GM13977 (cell line): Measurements from ENCODE around the gene CCDC154.

Experiments used
- DNase-seq: peaks from one replicate; pipeline ENCODE4 v3.0.0; 2012; ENCODE audit warnings: low spot score
- in situ Hi-C: fragments of 300-500 bp; cut with MboI; formaldehyde crosslinking; loops from one replicate; pipeline ENCODE4 v1.12.0; 2022; ENCODE audit warnings: low sequenced_read_pairs, low pct_unique_long_range_greater_than_20kb, mixed read lengths, inconsistent platforms; ENCODE audit not compliant: unreplicated experiment
- TF ChIP-seq, protein P1 (sequence below): IDR thresholded peaks from 2 replicates; pipeline ENCODE4 v1.5.1; 2012; ENCODE audit warnings: mild to moderate bottlenecking, control low read depth; ENCODE audit not compliant: insufficient read depth; ENCODE audit errors: extremely low read depth, missing control alignments

The CCDC154 gene, protein sequence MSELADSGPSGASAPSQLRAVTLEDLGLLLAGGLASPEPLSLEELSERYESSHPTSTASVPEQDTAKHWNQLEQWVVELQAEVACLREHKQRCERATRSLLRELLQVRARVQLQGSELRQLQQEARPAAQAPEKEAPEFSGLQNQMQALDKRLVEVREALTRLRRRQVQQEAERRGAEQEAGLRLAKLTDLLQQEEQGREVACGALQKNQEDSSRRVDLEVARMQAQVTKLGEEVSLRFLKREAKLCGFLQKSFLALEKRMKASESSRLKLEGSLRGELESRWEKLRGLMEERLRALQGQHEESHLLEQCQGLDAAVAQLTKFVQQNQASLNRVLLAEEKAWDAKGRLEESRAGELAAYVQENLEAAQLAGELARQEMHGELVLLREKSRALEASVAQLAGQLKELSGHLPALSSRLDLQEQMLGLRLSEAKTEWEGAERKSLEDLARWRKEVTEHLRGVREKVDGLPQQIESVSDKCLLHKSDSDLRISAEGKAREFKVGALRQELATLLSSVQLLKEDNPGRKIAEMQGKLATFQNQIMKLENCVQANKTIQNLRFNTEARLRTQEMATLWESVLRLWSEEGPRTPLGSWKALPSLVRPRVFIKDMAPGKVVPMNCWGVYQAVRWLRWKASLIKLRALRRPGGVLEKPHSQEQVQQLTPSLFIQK

DNA sequence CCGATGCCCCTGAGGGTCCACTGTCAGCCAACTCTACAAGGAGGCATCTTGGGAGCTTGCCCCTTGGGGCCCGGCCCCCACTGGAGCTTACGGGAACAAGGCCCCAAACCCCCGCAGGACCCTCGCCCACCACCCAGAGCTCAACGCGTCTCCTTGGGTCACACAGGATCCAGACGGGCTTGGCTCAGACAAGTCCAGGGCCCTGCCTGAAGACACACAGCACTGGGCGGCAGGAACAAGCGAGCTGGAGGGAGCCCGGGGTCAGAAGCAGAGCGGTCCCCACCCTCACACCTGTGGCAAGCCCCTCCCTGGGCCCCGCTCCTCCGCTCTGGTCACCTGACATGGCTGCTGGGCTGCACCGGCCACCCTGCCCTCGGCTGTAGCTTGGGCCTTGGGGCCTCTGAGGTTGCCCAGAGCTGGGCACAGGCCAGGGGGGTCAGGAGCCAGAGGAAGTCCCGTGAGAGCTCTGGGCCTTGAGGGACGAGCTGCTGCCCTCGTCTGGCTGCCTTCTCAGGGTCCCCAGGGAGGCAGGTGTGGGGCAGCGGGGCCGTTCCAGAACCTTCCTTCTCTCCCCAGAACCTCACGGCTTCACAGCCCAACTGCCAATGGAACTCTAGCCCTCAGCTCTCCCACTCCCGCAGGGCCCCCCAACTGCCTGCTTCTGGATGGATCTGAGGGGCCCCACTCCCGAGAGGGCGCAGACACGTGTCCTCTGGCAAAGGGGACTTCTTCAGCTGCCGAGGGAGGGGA is at the start of gene CCDC154:
Gene CCDC154 (minus strand): TSS at position 577 of the 750 bp plus-strand sequence. CDS start 234 bp downstream, at position 343.
- no peak for DNase-seq
- in situ Hi-C loops = no loop called here
- TF ChIP-seq, protein P1, sequence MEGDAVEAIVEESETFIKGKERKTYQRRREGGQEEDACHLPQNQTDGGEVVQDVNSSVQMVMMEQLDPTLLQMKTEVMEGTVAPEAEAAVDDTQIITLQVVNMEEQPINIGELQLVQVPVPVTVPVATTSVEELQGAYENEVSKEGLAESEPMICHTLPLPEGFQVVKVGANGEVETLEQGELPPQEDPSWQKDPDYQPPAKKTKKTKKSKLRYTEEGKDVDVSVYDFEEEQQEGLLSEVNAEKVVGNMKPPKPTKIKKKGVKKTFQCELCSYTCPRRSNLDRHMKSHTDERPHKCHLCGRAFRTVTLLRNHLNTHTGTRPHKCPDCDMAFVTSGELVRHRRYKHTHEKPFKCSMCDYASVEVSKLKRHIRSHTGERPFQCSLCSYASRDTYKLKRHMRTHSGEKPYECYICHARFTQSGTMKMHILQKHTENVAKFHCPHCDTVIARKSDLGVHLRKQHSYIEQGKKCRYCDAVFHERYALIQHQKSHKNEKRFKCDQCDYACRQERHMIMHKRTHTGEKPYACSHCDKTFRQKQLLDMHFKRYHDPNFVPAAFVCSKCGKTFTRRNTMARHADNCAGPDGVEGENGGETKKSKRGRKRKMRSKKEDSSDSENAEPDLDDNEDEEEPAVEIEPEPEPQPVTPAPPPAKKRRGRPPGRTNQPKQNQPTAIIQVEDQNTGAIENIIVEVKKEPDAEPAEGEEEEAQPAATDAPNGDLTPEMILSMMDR = no peak

DNA sequence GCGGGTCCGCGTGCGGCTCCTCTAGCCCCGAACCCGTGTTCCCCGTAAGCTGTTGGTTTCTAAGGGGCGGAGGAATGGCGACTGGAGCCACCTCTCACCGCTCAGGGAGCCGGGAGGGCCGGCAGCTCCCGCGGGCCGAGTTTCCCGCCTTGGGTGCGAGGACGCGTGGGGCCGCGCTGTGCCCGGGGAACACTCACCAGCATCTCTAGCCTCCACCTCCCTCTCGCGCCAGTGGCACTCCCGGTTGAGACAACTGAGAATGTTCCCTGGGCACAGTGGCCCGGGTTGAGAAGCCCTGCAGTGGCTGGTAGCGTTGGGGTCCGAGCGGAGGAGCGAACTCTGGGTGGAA is 49.4 kb upstream of the CCDC154 start:
- DNase-seq = no peak
- in situ Hi-C loops = no loop called here
- TF ChIP-seq, protein P1 = no peak

DNA sequence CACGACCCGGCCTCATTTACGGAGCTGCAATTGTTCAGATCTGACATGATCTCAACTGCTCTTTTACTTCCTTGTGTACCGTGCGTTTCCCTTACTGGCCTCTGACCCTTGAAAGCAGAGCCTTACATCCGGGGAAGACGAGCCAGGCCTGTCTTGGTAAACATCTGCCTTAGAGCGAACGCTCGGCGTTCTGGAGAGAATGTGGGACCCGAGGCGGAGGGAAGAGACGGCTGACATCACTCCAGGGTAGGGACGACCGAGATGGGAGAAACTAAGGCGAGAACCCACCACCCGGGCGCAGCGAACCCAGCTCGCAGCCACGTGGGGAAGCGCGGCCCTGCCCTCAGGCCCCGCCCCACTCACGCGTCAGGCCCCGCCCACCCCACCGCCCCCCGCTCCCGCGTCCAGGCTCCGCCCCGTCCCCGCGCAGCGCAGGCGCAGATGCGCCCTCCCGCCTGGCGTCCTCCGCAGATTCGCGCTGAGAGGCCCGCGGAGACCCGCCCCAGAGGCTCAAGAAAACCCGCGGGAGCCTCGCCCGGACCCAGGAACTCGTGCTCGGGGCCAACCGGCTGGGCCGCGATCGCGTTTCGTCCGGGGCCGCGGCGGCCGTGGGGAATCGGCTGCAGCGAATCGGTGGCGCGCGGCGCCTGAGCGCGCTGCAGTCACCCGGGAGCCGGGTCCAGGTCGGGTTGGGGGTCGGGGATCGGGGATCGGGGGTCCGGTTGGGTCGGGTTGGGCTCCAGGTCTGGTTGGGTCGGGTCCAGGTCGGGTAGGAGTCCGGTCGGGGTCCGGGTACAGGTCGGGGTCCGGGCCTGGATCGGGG is 48.8 kb upstream of the CCDC154 start, which contains the start of gene TELO2:
Gene TELO2 (plus strand): TSS at position 438 of the 823 bp plus-strand sequence. CDS start 922 bp downstream, outside the sequence.
- in situ Hi-C loops = no loop called here
- peak; percentile 99 for DNase-seq
- TF ChIP-seq, protein P1 = no peak

DNA sequence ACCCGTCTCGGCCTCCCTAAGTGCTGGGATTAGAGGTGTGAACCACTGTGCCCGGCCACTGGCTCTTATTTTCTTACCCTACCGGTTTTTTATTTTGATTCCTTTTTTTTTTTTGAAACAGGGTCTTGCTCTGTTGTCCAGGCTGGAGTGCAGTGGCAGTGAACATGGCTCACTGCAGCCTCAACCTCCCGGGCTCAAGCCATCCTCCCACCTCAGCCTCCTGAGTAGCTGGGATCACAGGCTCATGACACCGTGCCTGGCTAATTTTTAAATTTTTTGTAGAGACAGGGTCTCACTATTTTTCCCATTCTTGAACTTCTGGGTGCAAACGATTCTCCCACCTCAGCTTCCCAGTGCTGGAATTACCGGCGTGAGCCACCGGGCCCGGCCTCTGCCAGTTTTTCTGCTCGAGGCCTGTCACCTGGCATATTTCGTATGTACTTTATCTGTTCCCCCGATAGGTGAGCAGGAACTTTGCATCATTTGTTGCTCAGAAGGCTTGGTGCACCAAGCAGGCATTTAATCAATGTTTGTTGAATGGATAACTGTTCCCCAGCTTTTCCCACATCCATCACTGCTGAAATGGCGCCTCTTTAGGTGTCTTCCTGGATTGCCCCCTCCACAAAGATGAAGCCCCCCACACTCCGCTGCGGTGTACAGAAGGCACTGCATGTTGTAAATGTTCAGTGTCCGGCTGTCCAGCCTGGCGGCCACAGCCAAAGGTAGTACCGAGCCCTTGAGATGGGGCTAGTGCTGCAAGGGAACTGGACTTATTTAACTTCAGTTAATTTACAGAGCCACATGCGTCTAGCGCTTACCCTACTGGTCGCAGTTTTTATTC is 47.9 kb upstream of the CCDC154 start:
- no peak for DNase-seq
- TF ChIP-seq, protein P1 = no peak
- in situ Hi-C loops = no loop called here

DNA sequence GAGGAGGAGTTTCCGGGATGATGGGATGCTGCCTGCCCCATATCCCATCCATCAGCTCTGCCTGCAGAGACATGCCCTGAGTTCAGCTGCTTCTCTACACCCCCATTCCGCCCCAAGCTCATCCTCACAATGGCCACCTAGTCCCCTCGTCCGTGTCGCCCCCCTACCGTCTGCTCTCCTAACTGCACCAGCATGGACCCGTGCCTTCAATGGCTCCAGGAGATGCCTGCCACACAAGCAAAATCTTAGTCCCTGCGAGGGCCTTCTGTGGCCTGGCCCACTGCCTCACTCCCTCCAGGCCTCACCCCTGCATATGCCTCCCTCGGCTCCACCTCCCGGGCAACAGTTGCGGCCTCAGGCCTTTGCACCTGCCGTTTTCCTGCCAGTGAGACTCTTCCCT is 47.0 kb upstream of the CCDC154 start:
- DNase-seq = no peak
- in situ Hi-C loops = no loop called here
- TF ChIP-seq, protein P1 = no peak
